CD4-positive, alpha-beta T cell (primary cell): ENCODE data around the gene TRIM10. TPM values are rescaled to one million over a fixed set of nuclear protein-coding genes. Genes with fewer than 3 reads are reported as not detected.

Experiments used
- ATAC-seq: fragments of 200-7000 bp; cut with Tn5 transposase; one replicate; pipeline ENCODE4 v1.10.0; 2022; ENCODE audit warnings: mild to moderate bottlenecking; ENCODE audit not compliant: poor library complexity
- CTCF ChIA-PET: fragments of 350-600 bp; sonication (Branson Sonifier 250); formaldehyde crosslinking; loops from one replicate; lab custom pipeline; 2021; ENCODE audit warnings: antibody characterized with exemption, inconsistent platforms; lab: Charles Lee
- POLR2A ChIA-PET: fragments of 350-600 bp; sonication (Branson Sonifier 250); formaldehyde crosslinking; loops from one replicate; lab custom pipeline; 2021; ENCODE audit warnings: antibody characterized with exemption, inconsistent platforms; lab: Charles Lee
- DNase-seq, 14 experiments: peaks; one replicate each; pipeline ENCODE4 v3.0.0-alpha.2; 2013 to 2020; ENCODE audit warnings: mixed read lengths in 2 of 14
- H3K27ac ChIP-seq, 2 donors: one replicate each; pipeline versions ENCODE4 v1.5.1 to v1.7.0; 2013; ENCODE audit warnings: low read length in 2 of 2, low read depth in 1 of 2, mild to moderate bottlenecking in 1 of 2
- H3K27me3 ChIP-seq, 2 experiments: 1 replicate in 1 of 2; 2 replicates in 1 of 2; pipeline versions ENCODE4 v1.6.1 to v1.7.0; 2013; ENCODE audit warnings: low read length in 2 of 2, control low read depth in 1 of 2, mild to moderate bottlenecking in 1 of 2, moderate library complexity in 1 of 2; ENCODE audit not compliant: insufficient read depth in 2 of 2, control insufficient read depth in 1 of 2
- H3K36me3 ChIP-seq: one replicate; pipeline ENCODE4 v1.6.1; 2013; ENCODE audit warnings: low read length, control low read depth; ENCODE audit not compliant: insufficient read depth
- H3K4me1 ChIP-seq: one replicate; pipeline ENCODE4 v1.6.1; 2013; ENCODE audit warnings: low read length, control low read depth; ENCODE audit not compliant: insufficient read depth
- H3K4me3 ChIP-seq: one replicate; pipeline ENCODE4 v1.5.1; 2013; ENCODE audit warnings: mild to moderate bottlenecking, low read length, moderate library complexity
- H3K9me3 ChIP-seq, 2 experiments: 1 replicate in 1 of 2; 2 replicates in 1 of 2; pipeline versions ENCODE4 v1.6.1 to v1.7.0; 2013; ENCODE audit warnings: low read length in 2 of 2, mild to moderate bottlenecking in 2 of 2, control low read depth in 1 of 2, moderate library complexity in 1 of 2; ENCODE audit not compliant: control insufficient read depth in 1 of 2, insufficient read depth in 1 of 2
- H3K27ac Mint-ChIP-seq: one replicate; pipeline ENCODE4 v1.8.0; 2020; ENCODE audit warnings: mixed read lengths
- H3K27me3 Mint-ChIP-seq: one replicate; pipeline ENCODE4 v1.8.0; 2021; ENCODE audit warnings: mixed read lengths
- H3K36me3 Mint-ChIP-seq: one replicate; pipeline ENCODE4 v1.8.0; 2021; ENCODE audit warnings: low read depth, mixed read lengths
- H3K4me1 Mint-ChIP-seq: one replicate; pipeline ENCODE4 v1.8.0; 2021; ENCODE audit warnings: low read depth, mixed read lengths
- H3K4me3 Mint-ChIP-seq: one replicate; pipeline ENCODE4 v1.8.0; 2020; ENCODE audit warnings: mild to moderate bottlenecking, mixed read lengths
- H3K9me3 Mint-ChIP-seq: one replicate; pipeline ENCODE4 v1.8.0; 2020; ENCODE audit warnings: mixed read lengths
- CTCF ChIP-seq: fragments of 200-600 bp; IDR thresholded peaks from one replicate; pipeline ENCODE4 v1.8.0; 2022; ENCODE audit warnings: antibody characterized with exemption, mild to moderate bottlenecking
- intact Hi-C, 2 experiments: fragments of 100-400 bp; cut with DNase I in 1 of 2; cut with micrococcal nuclease in 1 of 2; formaldehyde crosslinking; loops; one replicate each; pipeline versions ENCODE4 v1.15.1 to v1.9.0; 2023 to 2025; cut with DNase I, micrococcal nuclease
- total RNA-seq, 174 experiments: library from RNA in 2 of 174; stranded (reverse) in 2 of 174; gene quantifications; one replicate each; pipeline ENCODE4 v1.2.3 and lab custom pipeline; 2021 to 2026

Gene TRIM10
- total RNA-seq, 2 experiments from 2014 or later: not detected

- ChIA-PET POLR2A (no interaction called here), CTCF (no interaction called here)
- Histone ChIP-seq H3K27ac (no peak overlapping the region), H3K9me3 (no peaks in the 10 kb centered on the region), H3K36me3 (peaks cover 74% of the 10 kb centered on the region), H3K27me3 (no peaks in the 10 kb centered on the region), H3K4me1 (peaks cover 18% of the 10 kb centered on the region), H3K4me3 (no peak overlapping the region)
- no peaks in the 10 kb centered on the region for H3K27me3 Mint-ChIP-seq
- peak overlapping the region; percentile 11 for H3K27ac Mint-ChIP-seq
- no peak for TF ChIP-seq CTCF
- intact Hi-C loops: no loop called here
- peaks cover 46% of the 10 kb centered on the region for H3K4me1 Mint-ChIP-seq
- H3K4me3 Mint-ChIP-seq: no peak overlapping the region
- peak in 2 of 14 experiments; percentile 15 to 28 for DNase-seq
- no peaks in the 10 kb centered on the region for H3K9me3 Mint-ChIP-seq
- no peak for ATAC-seq
- H3K36me3 Mint-ChIP-seq: peaks cover 78% of the 10 kb centered on the region
These were observed 39.7 kb upstream of the TRIM10 start for GRCh38 chr6:30200551-30201281.

GRCh38 chr6:30198166-30199084 is 37.4 kb upstream of the TRIM10 start:
- H3K4me3 Mint-ChIP-seq: no peak overlapping the region
- H3K4me1 Mint-ChIP-seq: peaks cover 28% of the 10 kb centered on the region
- H3K27ac Mint-ChIP-seq: no peak overlapping the region
- CTCF ChIA-PET: no interaction called here
- no peak for TF ChIP-seq CTCF
- peaks cover 76% of the 10 kb centered on the region for H3K36me3 ChIP-seq
- peak overlapping the region in 1 of 2 donors; percentile 30 for H3K27ac ChIP-seq
- no peaks in the 10 kb centered on the region for H3K27me3 Mint-ChIP-seq
- no peaks in the 10 kb centered on the region for H3K9me3 Mint-ChIP-seq
- H3K27me3 ChIP-seq: no peaks in the 10 kb centered on the region
- DNase-seq (no peak), ATAC-seq (no peak)
- POLR2A ChIA-PET: interaction anchor here (0.5 kb wide), 1 partner anchor 483 kb away, joined by 3 read pairs; no protein-coding TSS in a partner anchor
- H3K4me1 ChIP-seq: peaks cover 6% of the 10 kb centered on the region
- no peak overlapping the region for H3K4me3 ChIP-seq
- H3K36me3 Mint-ChIP-seq: peaks cover 90% of the 10 kb centered on the region
- intact Hi-C loops: no loop called here
- H3K9me3 ChIP-seq: no peaks in the 10 kb centered on the region

GRCh38 chr6:30196376-30196775 is 35.4 kb upstream of the TRIM10 start:
- peaks cover 14% of the 10 kb centered on the region for H3K4me1 Mint-ChIP-seq

More at GRCh38 chr6:30196376-30196775, 35.4 kb upstream of the TRIM10 start:
- POLR2A ChIA-PET: interaction anchor here (2.0 kb wide), 1 partner anchor 16 kb away, joined by 10 read pairs; the partner anchor contains the start of gene TRIM26
- H3K4me1 ChIP-seq: peaks cover 4% of the 10 kb centered on the region
- H3K27ac ChIP-seq: no peak overlapping the region
- no peaks in the 10 kb centered on the region for H3K27me3 Mint-ChIP-seq
- DNase-seq (no peak), ATAC-seq (no peak)
- H3K36me3 ChIP-seq: peaks cover 76% of the 10 kb centered on the region
- H3K36me3 Mint-ChIP-seq: peaks cover 94% of the 10 kb centered on the region
- no peak overlapping the region for H3K4me3 ChIP-seq
- CTCF ChIA-PET: no interaction called here
- H3K4me3 Mint-ChIP-seq: no peak overlapping the region
- no peak overlapping the region for H3K27ac Mint-ChIP-seq
- TF ChIP-seq CTCF: no peak
- no peaks in the 10 kb centered on the region for H3K27me3 ChIP-seq
- H3K9me3 ChIP-seq: no peaks in the 10 kb centered on the region
- H3K9me3 Mint-ChIP-seq: no peaks in the 10 kb centered on the region
- intact Hi-C loops: no loop called here
